GM06990 (cell line): ENCODE data around the gene INSIG1.

ENCODE experiments used
- DNase-seq: peaks from one replicate; pipeline ENCODE4 v3.0.0-alpha.2; 2011; ENCODE audit not compliant: insufficient read length; ENCODE audit errors: extremely low read depth
- H3K27me3 ChIP-seq: replicated peaks from 2 replicates; pipeline ENCODE4 v1.6.0; 2011; ENCODE audit warnings: low read length; ENCODE audit not compliant: control insufficient read depth, insufficient read depth
- H3K36me3 ChIP-seq: 2 replicates; pipeline ENCODE4 v1.5.1; 2011; ENCODE audit warnings: low read length; ENCODE audit not compliant: control insufficient read depth, insufficient read depth
- H3K4me3 ChIP-seq: replicated peaks from 2 replicates; pipeline ENCODE4 v1.5.1; 2011; ENCODE audit warnings: low read depth, mild to moderate bottlenecking, control low read depth, low read length
- CTCF ChIP-seq: IDR thresholded peaks from 2 replicates; pipeline ENCODE4 v1.5.1; 2011; ENCODE audit warnings: low read length, control low read depth, mild to moderate bottlenecking, inconsistent platforms; ENCODE audit not compliant: insufficient read depth, poor library complexity, severe bottlenecking

INSIG1 gene

DNA sequence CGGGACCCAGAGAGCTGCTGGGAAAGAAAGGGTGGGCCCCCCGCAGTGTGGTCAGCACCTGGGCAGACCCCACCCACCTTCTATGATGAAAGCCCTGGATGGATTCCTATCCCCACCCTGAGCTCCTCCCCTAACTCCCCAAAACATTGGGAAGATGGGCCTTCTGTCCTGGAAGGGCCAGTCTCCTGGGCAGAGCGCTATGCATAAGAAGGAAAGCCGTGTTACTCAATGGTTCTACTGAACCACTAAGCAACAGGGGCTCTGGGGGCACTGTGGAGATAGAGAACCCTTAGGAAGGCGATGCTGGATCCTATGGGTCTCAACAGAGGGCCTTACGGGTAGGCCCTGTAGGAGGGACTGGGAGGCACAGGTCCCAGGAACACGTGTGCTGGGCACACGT is 30.7 kb upstream of the INSIG1 start:
- Histone ChIP-seq H3K4me3 (no peak overlapping the region), H3K36me3 (no peaks in the 10 kb centered on the region), H3K27me3 (0 out of 2 replicates have a peak, but pooled peaks cover 2% of the 10 kb centered on the region)
- TF ChIP-seq CTCF: no peak
- no peak for DNase-seq

GRCh38 chr7:155267436-155267835 is 30.2 kb upstream of the INSIG1 start:
- TF ChIP-seq CTCF: no peak
- H3K27me3 ChIP-seq: 0 out of 2 replicates have a peak, but pooled peaks cover 2% of the 10 kb centered on the region
- no peaks in the 10 kb centered on the region for H3K36me3 ChIP-seq
- no peak for DNase-seq
- no peak overlapping the region for H3K4me3 ChIP-seq

DNA sequence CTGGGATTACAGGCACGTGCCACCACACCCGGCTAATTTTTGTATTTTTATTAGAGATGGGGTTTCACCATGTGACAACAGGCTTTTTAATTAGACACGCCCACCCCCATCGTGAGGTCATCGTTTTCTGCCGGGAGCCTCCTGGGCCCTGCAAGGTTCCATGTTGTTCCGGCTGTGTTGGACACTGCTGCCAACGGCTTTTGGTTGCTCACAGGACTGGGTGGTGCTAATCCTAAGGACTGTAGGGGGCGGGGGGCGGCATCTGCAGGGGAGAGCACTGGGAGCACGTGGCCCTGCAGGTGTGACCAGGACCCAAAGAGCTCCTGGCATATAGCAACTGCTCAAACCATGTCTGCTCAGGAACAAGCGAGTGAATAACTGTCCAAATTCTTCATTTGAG is 29.5 kb upstream of the INSIG1 start:
- no peak for TF ChIP-seq CTCF

GRCh38 chr7:155268921-155269650 is 28.6 kb upstream of the INSIG1 start:
- H3K27me3 ChIP-seq: no peaks in the 10 kb centered on the region
- H3K36me3 ChIP-seq: no peaks in the 10 kb centered on the region
- no peak overlapping the region for H3K4me3 ChIP-seq
- DNase-seq: no peak
- no peak for TF ChIP-seq CTCF

More for the DNA sequence above, 29.5 kb upstream of the INSIG1 start:
- no peak for DNase-seq
- H3K27me3 ChIP-seq: 0 out of 2 replicates have a peak, but pooled peaks cover 2% of the 10 kb centered on the region
- H3K4me3 ChIP-seq: no peak overlapping the region
- no peaks in the 10 kb centered on the region for H3K36me3 ChIP-seq

- TF ChIP-seq CTCF: no peak
- no peaks in the 10 kb centered on the region for H3K36me3 ChIP-seq
- no peak overlapping the region for H3K4me3 ChIP-seq
- no peaks in the 10 kb centered on the region for H3K27me3 ChIP-seq
- DNase-seq: no peak
These were observed 27.7 kb upstream of the INSIG1 start for GRCh38 chr7:155269766-155270585.
